Endothelial cell of umbilical vein (primary cell): Measurements from ENCODE around the gene VIT.

ENCODE experiments used
- CTCF ChIP-seq, 2 donors: IDR thresholded peaks; 1 replicate in 1 of 2; 2 replicates in 1 of 2; pipeline ENCODE4 v1.5.1; 2011; ENCODE audit warnings: low read length in 2 of 2, mild to moderate bottlenecking in 2 of 2, moderate library complexity in 2 of 2, control low read depth in 1 of 2, inconsistent platforms in 1 of 2, low read depth in 1 of 2; ENCODE audit not compliant: insufficient read depth in 1 of 2; ENCODE audit errors: extremely low read depth in 1 of 2
- POLR2A ChIP-seq: IDR thresholded peaks from 2 replicates; pipeline ENCODE4 v1.6.1; 2012; ENCODE audit warnings: low read depth, mild to moderate bottlenecking, control low read depth, low read length

- no peak for TF ChIP-seq CTCF (IDR thresholded peaks at IDR 0.05; ENCODE audit: extremely low read depth in 1 of 2, insufficient read depth in 1 of 2, low read depth in 1 of 2, low read length in 2 of 2)
- TF ChIP-seq POLR2A, result no peak
These were observed 36.7 kb downstream of the VIT start for GRCh38 chr2:36733215-36733614.
